ENCODE data around the gene TMEM272. TPM values are rescaled to one million over a fixed set of nuclear protein-coding genes. Genes with fewer than 3 reads are reported as not detected.
A peak's percentile ranks its signal among the peaks of the same experiment; 100 is the strongest.

TMEM272 gene
- total and polyA plus RNA-seq, 2 of the 13 experiments (the other 11 are each of a cell fraction or from before 2014, with no cell fraction given), result 0.37 to 0.62 TPM

DNA sequence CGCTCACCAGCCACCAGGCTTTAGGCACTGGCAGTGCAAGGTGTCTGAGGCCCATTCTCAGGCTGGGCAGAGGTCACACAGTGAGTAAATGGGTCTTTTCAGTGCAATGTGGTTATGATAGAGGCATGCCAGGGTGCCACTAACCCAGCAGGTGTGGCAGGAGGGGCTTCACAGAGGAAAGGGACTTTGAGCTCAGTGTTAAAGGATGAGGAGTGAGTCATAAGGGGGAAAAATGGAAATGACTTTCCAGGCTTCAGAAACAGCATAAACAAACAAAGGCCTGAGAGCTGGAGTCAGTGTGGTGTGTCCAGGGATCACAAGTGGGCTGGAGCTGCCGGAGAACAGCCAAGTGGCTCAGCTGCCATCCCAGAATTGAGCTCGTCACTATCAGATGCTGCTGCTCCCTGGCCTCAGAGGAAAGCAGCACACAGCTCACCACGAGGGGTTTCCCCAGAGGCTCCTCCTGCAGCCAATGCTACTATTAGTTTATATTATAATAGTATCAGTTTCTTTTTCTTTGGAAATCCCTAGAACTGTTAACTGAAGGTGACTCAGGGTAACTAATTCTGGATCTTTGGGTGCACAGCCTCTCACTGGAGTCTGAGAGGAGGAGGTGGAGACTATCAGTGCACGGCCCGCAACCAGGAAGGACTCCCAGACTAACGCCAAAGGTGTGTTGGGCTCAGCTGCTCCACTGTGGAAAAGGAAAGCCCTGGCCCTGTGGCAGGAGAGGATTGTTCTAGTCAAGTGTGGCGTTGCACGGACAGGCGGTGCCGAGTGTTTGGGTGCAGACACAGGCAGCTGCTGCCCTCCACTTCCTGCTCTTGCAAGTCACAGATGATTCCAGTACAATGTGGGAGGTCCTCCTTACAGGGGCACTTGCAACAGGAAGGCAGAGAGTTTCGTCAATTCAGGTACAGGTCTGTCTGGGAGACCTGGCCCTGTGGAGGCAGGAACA, 80.5 kb downstream of the TMEM272 start (continued):
- TF ChIP-seq MAFK (conservative IDR thresholded peaks at IDR 0.05 in 1 of 2, IDR thresholded peaks at IDR 0.05 in 1 of 2; ENCODE audit: low read length in 2 of 2) (no peak), ZNF235 (CRISPR knock-in tag; IDR thresholded peaks at IDR 0.05; ENCODE audit: borderline replicate concordance) (no peak), ATM (IDR thresholded peaks at IDR 0.05; ENCODE audit: borderline replicate concordance) (no peak), FOXO1 (CRISPR knock-in tag; IDR thresholded peaks at IDR 0.05) (peak; percentile 29; the same call in 1 of the 2 replicates), POLR2AphosphoS5 (IDR thresholded peaks at IDR 0.05; ENCODE audit: low read depth, low read length) (no peak), E2F1 (CRISPR knock-in tag; IDR thresholded peaks at IDR 0.05) (no peak), ZNF335 (CRISPR knock-in tag; IDR thresholded peaks at IDR 0.05) (no peak), SKI (IDR thresholded peaks at IDR 0.05; ENCODE audit: partially characterized antibody) (no peak), AKAP8 (CRISPR knock-in tag; IDR thresholded peaks at IDR 0.05) (no peak), SALL2 (CRISPR knock-in tag; IDR thresholded peaks at IDR 0.05) (0 out of 2 replicates have a peak, but pooled peaks have one; percentile 19), PAX8 (CRISPR knock-in tag; IDR thresholded peaks at IDR 0.05; ENCODE audit: borderline replicate concordance) (no peak), RERE (CRISPR knock-in tag; IDR thresholded peaks at IDR 0.05; ENCODE audit: low read depth) (no peak), ZSCAN9 (CRISPR knock-in tag; IDR thresholded peaks at IDR 0.05; ENCODE audit: borderline replicate concordance) (0 out of 2 replicates have a peak, but pooled peaks have one; percentile 35), SMAD3 (CRISPR knock-in tag; IDR thresholded peaks at IDR 0.05) (no peak), TAF15 (IDR thresholded peaks at IDR 0.05; ENCODE audit: low read depth, low read length, poor library complexity, severe bottlenecking) (no peak), MEIS2 (CRISPR knock-in tag; IDR thresholded peaks at IDR 0.05) (no peak), KDM2A (CRISPR knock-in tag; IDR thresholded peaks at IDR 0.05; ENCODE audit: borderline replicate concordance, low read depth) (no peak), HNRNPLL (IDR thresholded peaks at IDR 0.05; ENCODE audit: low read depth, low read length, poor library complexity, severe bottlenecking) (no peak), ZNF576 (CRISPR knock-in tag; IDR thresholded peaks at IDR 0.05) (no peak), RFXAP (CRISPR knock-in tag; IDR thresholded peaks at IDR 0.05; ENCODE audit: borderline replicate concordance) (no peak), SALL1 (CRISPR knock-in tag; IDR thresholded peaks at IDR 0.05) (peak; percentile 93)
- TF ChIP-seq, protein P1, sequence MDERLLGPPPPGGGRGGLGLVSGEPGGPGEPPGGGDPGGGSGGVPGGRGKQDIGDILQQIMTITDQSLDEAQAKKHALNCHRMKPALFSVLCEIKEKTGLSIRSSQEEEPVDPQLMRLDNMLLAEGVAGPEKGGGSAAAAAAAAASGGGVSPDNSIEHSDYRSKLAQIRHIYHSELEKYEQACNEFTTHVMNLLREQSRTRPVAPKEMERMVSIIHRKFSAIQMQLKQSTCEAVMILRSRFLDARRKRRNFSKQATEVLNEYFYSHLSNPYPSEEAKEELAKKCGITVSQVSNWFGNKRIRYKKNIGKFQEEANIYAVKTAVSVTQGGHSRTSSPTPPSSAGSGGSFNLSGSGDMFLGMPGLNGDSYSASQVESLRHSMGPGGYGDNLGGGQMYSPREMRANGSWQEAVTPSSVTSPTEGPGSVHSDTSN (CRISPR knock-in tag; IDR thresholded peaks at IDR 0.05), result no peak

Measured in HepG2 (cell line).